HG03103 (cell line): ENCODE results near the gene CCDC89.
"Not testable (repeated sequence)": the region's sequence is repeated elsewhere in the genome, so short reads cannot be mapped to it uniquely, and the experiment has no call there.

Source experiments
- ATAC-seq: cut with Tn5 transposase; IDR thresholded peaks from one replicate; pipeline ENCODE4 v1.9.1; 2021; ENCODE audit warnings: low read depth; ENCODE audit not compliant: unreplicated experiment

The CCDC89 gene

GRCh38 chr11:85656777-85657176 is 29.2 kb downstream of the CCDC89 start:
- no peak for ATAC-seq

GRCh38 chr11:85654343-85654742 is 31.7 kb downstream of the CCDC89 start:
- not testable (repeated sequence) for ATAC-seq

- no peak for ATAC-seq
These were observed 33.1 kb downstream of the CCDC89 start for GRCh38 chr11:85652786-85653447.

- ATAC-seq: no peak
These were observed 34.9 kb downstream of the CCDC89 start for GRCh38 chr11:85651118-85651517.

GRCh38 chr11:85647604-85648299 is 38.2 kb downstream of the CCDC89 start, which contains the start of gene TMEM126A:
Gene TMEM126A, plus strand, starts transcription at chr11:85647967. Its CDS starts 2,289 bp downstream, at chr11:85650256.
- peak; percentile 99 for ATAC-seq

GRCh38 chr11:85647078-85647477 is 38.9 kb downstream of the CCDC89 start:
- ATAC-seq: no peak

- no peak for ATAC-seq
These were observed 42.8 kb downstream of the CCDC89 start for GRCh38 chr11:85643191-85643614.

- ATAC-seq: no peak
These were observed 51.2 kb downstream of the CCDC89 start for GRCh38 chr11:85634747-85635146.
